Prostate gland (tissue), 2 donors: ENCODE data around the gene CR1.

Source experiments
- POLR2A ChIP-seq: fragments of 450-650 bp; IDR thresholded peaks from one replicate; pipeline ENCODE4 v1.6.1; 2016; ENCODE audit warnings: antibody characterized with exemption, mild to moderate bottlenecking
- TF ChIP-seq, protein P1 (sequence below), 4 experiments: fragments of 200-600 bp in 2 of 4; fragments of 450-650 bp in 2 of 4; sonication (generic) in 2 of 4; IDR thresholded peaks; 1 replicate in 3 of 4; 2 replicates in 1 of 4; pipeline ENCODE4 v1.5.1; 2016 to 2019; ENCODE audit warnings: antibody characterized with exemption in 4 of 4, mild to moderate bottlenecking in 2 of 4, moderate library complexity in 2 of 4

DNA sequence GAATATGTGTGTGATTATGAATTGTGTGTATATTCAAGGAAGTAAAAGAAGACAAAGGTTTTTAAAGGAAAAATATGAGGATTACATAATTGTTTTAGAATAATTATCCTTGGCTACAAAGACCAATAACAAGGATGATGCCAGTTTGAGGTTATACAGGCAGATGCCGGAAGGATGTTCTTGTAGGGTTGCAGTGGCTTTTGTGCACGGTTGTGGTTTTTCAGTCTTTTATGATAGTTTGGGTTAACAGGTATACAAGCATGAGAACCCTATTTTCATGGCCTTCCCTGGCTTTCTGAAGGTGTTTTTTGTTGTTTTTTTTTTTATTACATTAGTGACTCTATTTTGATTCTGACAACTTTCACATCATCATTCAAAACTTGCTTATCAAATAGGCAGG, 36.9 kb upstream of the CR1 start:
- TF ChIP-seq, protein P1, sequence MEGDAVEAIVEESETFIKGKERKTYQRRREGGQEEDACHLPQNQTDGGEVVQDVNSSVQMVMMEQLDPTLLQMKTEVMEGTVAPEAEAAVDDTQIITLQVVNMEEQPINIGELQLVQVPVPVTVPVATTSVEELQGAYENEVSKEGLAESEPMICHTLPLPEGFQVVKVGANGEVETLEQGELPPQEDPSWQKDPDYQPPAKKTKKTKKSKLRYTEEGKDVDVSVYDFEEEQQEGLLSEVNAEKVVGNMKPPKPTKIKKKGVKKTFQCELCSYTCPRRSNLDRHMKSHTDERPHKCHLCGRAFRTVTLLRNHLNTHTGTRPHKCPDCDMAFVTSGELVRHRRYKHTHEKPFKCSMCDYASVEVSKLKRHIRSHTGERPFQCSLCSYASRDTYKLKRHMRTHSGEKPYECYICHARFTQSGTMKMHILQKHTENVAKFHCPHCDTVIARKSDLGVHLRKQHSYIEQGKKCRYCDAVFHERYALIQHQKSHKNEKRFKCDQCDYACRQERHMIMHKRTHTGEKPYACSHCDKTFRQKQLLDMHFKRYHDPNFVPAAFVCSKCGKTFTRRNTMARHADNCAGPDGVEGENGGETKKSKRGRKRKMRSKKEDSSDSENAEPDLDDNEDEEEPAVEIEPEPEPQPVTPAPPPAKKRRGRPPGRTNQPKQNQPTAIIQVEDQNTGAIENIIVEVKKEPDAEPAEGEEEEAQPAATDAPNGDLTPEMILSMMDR (IDR thresholded peaks at IDR 0.05), result no peak
- TF ChIP-seq POLR2A, result no peak
